Amniotic stem cell (primary cell): ENCODE results near the gene DRGX.

Experiments
- DNase-seq: peaks from one replicate; lab custom pipeline; 2025; lab: John Stamatoyannopoulos, UW

The DRGX gene

GRCh38 chr10:49395741-49396665 lies at the start of gene DRGX:
Gene DRGX, minus strand, starts transcription at chr10:49396089. Its CDS starts 649 bp downstream, at chr10:49395440.
- no peak for DNase-seq

DNA sequence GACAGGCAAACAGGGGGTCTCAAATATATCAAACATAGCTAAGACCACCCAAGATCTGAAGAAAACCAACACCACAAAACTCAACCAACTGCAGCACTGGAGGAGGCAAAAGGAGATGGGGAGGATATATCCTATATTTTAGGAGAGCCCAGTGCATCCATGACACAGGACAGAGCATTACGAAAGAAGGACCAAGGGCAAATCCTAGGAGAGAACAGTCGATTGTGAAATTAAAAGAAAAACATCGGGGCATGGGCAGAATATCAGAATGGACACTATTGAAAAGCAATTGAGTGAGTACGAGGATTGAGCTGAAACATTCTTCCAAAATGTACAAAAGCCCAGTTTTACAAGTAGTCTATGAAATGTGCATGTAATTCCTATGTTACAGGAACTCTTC lies 48.5 kb upstream of the DRGX start:
- DNase-seq: no peak

DNA sequence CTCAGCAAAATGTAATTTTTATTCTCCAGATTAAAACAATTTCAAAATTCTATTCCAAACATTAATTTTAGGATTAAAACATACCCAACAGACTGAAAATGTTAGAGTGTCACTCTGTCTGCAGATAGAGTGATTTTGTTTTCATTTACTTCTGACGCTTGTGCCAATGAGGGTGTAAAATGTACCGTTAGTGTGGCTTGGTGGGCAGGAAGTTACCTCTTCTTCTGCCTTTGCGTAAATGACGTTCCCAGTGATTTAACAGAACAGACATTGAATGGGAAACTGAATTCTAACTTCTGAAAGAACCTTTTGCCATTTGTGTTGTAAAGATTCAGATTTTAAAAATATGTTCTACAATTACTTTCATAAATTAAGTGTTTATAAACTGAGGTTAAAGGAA lies 47.0 kb upstream of the DRGX start:
- DNase-seq: no peak

DNA sequence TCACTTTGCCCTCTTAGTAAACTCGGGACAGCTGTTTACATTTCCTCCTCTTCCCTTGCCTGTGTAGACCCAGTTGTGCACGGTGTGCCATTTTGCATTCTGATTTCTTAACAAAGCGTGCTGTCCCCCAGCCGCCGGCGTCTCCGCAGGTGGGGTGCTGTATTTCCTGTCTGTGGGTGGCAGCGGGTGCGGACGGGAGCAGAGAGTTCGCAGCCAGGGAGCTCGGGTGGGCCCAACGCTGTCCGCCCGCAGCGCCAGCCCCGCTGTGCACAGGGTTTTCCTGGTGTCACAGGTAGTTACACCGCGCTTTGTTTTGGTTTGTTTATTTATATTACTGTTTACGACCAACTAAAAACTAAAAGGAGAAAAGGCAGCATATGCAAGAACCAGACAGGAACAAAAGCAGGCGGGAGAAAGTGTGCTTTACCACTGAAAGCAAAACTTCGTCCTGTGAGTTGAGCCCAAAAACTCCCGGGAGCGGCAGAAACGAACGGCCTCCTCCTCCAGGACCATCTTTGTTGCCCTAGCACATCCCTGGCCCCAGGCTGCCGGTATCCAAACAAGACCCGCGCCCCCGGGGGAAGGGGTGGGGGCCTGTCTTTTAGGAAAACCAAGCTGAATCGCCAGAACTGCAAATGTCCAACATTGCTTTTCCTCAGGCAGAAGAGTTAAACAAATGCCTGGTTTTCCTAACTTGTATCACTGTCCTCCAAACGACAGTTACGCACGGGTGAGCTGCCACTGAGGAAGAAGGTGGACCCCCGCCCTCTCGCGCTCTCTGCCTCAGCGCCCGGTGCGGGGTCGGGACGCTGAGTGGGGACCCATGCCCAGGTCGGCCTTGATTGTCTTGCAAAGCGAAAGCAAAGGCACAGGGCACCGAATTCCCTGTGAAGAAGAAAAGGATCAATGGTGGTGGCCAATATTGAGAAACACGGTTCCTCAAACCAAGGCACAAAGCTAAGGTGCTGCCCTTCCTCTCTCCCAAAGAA lies 45.9 kb upstream of the DRGX start:
- no peak for DNase-seq

GRCh38 chr10:49435225-49435624 lies 39.3 kb upstream of the DRGX start:
- no peak for DNase-seq

DNA sequence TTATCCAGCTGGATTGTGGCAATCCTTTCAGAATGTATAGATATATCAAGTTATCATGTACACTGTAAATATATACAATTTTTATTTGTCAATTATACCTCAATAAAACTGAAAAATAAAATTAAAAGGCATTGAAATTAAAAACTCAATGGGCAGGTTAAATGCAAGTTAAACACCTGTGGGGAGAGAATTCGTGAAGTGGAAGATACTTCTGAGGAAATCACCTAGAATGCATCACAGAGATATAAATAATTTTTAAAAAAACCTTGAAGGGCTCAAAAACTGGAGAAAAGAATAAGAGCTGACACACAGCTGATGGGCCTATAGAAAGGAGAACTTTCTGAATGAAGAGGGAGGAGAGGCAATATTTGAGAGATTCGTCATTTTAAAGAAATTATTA lies 37.2 kb upstream of the DRGX start:
- DNase-seq: no peak

DNA sequence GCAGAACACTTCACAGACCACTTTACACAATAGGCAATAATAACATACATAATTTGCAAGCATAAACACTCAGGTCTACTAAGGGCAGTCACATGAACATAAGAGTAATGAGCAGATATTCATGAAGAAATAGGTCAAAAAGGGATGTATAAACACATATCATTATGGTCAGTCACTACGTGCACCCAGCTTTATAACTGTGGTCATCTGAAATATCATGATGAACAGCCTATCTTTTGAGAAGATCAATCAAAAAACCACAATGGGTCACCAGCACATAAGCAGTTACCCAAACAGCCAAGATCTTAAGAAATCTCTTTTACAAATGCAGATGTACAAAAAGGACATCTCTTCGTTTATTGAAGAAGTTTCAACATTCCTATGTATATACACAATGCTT lies 35.5 kb upstream of the DRGX start:
- DNase-seq: no peak

DNA sequence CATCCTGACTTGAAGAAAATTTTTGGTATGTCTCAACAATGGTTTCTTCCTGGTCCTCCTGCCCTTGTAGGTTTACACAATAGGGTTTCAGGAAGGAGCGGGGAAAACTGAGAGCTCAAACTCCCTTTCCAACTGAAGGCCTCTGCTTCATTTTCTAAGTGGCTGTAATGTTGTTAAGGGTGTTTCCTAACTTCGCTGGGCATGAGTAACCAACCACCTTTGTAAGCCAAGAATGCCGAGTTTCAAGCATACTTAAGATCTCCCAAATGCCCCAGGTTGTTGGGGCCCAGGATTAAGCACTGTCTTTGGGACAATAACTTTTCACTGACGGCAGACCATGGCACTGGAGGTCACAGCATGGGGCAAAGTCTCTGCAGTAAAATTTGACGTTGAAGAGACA lies 33.6 kb upstream of the DRGX start:
- no peak for DNase-seq

GRCh38 chr10:49426490-49427360 lies 30.8 kb upstream of the DRGX start:
- DNase-seq: no peak

- no peak for DNase-seq
Measured at GRCh38 chr10:49419005-49419404, 23.1 kb upstream of the DRGX start.

DNA sequence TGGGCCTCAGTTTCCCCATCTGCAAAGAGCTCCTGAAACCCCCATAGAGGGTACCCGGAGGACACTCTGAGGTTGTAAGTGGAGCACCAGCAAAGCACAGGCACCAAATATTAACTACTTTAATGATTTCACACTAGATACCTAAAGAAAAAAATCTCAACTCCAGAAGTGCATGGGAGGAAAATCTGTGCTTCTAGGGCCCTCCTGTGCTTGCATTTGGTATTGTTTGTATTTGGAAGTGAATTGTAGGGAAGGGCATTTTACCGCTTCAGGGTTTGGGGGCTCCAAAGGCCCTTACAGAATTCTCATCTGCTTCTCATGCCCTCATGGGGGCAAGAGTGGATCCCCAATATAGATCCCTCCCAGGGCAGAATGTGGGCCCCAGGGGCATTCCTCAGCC lies 22.4 kb upstream of the DRGX start:
- no peak for DNase-seq

- DNase-seq: no peak
Measured at GRCh38 chr10:49418053-49418326, 22.1 kb upstream of the DRGX start.

GRCh38 chr10:49417311-49418052 lies 21.6 kb upstream of the DRGX start:
- DNase-seq: no peak

DNA sequence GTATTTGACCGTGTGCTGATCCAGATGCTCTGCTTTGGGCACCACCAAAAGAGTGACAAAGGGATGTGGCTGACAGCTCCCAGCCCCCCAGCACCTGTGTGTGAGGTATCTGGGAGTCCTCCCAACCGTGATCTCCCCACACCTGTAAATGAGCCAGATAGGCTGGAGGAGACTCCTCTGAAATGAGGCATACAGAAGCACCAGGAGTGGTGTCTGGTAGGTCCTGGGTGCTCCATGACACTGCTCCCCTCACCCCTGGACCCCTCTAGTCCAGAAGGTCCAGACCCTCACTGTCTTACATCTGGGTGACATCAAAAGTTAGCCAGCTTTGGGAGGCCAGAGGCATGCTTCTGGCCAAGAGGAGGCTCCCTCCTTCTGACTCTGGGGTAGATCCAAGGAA lies 20.0 kb upstream of the DRGX start:
- no peak for DNase-seq

- no peak for DNase-seq
Measured at GRCh38 chr10:49415109-49415508, 19.2 kb upstream of the DRGX start.

GRCh38 chr10:49414496-49414895 lies 18.6 kb upstream of the DRGX start:
- DNase-seq: no peak

GRCh38 chr10:49412571-49412970 lies 16.7 kb upstream of the DRGX start:
- no peak for DNase-seq

DNA sequence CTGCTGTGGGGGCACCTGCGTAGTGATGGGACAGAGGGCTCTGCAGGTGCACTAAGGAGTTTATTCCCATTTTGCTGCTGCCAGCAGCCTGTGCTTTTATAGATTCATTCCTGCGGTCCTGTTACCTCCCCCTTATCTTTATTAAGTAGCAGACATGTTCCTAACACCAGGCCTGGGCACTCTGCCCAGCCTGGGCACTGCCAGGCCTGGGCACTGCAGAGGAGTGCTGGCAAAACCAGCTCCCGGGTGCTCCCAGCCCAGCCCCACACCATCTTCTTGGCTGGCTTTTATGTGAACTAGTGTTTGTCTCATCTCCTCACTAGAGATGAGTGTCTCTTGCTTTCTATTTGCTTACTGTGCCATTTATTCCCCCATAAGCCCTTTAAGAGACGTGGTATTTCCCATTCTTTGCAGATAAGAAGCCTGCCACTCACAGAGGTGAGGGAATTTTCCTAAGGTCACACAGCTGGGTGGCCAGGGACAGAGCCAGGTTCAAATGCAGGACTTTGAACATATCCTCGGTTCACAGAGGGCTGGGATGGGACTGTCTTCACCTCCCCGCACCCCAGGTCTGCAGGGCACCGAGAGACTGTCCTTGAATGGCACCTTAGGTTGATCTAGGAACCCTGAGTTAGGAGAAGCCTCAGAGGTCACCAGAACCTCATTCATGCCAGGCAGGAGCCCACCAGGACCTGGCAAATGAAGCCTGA lies 14.6 kb upstream of the DRGX start:
- no peak for DNase-seq

GRCh38 chr10:49409755-49410154 lies 13.9 kb upstream of the DRGX start:
- no peak for DNase-seq

- no peak for DNase-seq
Measured at GRCh38 chr10:49408519-49409306, 12.8 kb upstream of the DRGX start.
